WERI-Rb-1 (cell line): Measurements from ENCODE around the gene TYW1.
"Not testable (repeated sequence)": the region's sequence is repeated elsewhere in the genome, so short reads cannot be mapped to it uniquely, and the experiment has no call there.

ENCODE experiments used
- DNase-seq: peaks from one replicate; pipeline ENCODE4 v3.0.0-alpha.2; 2020
- H3K27ac ChIP-seq: fragments of 250-450 bp; sonication (Bioruptor Pico); 2 replicates; pipeline ENCODE4 v1.5.1; 2020; ENCODE audit warnings: mild to moderate bottlenecking, moderate library complexity
- H3K27me3 ChIP-seq: fragments of 250-450 bp; sonication (Bioruptor Pico); 2 replicates; pipeline ENCODE4 v1.5.1; 2021; ENCODE audit warnings: mild to moderate bottlenecking, low read depth, moderate library complexity; ENCODE audit not compliant: insufficient read depth, severe bottlenecking
- H3K36me3 ChIP-seq: fragments of 250-450 bp; sonication (Bioruptor Pico); 2 replicates; pipeline ENCODE4 v1.5.1; 2020; ENCODE audit warnings: mild to moderate bottlenecking, moderate library complexity
- H3K4me3 ChIP-seq: 2 replicates; pipeline ENCODE4 v1.5.1; 2011; ENCODE audit warnings: low read depth, mild to moderate bottlenecking, control low read depth, low read length
- H3K9me3 ChIP-seq: fragments of 250-450 bp; sonication (Bioruptor Pico); 2 replicates; pipeline ENCODE4 v1.5.1; 2021; ENCODE audit warnings: mild to moderate bottlenecking, moderate library complexity; ENCODE audit not compliant: severe bottlenecking
- TF ChIP-seq, protein P1 (sequence below): IDR thresholded peaks from 2 replicates; pipeline ENCODE4 v1.5.1; 2011; ENCODE audit warnings: low read depth, mild to moderate bottlenecking, control low read depth, inconsistent platforms, low read length

The TYW1 gene

DNA sequence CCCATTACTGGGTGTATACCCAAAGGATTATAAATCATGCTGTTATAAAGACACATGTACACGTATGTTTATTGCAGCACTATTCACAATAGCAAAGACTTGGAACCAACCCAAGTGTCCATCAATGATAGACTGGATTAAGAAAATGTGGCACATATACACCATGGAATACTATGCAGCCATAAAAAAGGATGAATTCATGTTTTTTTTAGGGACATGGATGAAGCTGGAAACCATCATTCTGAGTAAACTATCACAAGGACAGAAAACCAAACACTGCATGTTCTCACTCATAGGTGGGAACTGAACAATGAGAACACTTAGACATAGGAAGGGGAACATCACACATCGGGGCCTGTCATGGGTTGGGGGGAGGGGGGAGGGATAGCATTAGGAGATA lies 94.4 kb downstream of the TYW1 start:
- H3K9me3 ChIP-seq, H3K4me3 ChIP-seq, H3K27me3 ChIP-seq, H3K27ac ChIP-seq, H3K36me3 ChIP-seq, DNase-seq: not testable (repeated sequence)

DNA sequence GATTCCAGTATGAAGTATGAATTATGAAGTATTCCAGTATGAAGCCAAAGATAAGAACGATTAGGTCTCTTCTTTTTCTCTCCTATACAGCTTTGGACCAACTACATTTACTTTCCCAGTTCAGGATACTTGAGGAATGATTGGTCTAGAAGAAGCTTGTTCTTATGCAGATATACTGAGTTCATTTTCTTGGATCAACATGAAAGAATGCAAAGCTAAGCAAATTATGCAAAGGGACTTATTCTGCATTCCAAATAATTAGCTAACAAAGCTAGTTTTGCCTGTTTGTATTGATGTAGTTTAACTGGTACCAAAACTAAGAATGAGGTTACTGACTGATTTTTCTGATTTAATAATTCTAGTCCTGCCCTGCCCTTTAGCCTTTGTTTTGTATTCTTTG lies 101.4 kb downstream of the TYW1 start:
- not testable (repeated sequence) for H3K36me3 ChIP-seq, H3K27ac ChIP-seq, H3K9me3 ChIP-seq, DNase-seq, H3K27me3 ChIP-seq, H3K4me3 ChIP-seq

DNA sequence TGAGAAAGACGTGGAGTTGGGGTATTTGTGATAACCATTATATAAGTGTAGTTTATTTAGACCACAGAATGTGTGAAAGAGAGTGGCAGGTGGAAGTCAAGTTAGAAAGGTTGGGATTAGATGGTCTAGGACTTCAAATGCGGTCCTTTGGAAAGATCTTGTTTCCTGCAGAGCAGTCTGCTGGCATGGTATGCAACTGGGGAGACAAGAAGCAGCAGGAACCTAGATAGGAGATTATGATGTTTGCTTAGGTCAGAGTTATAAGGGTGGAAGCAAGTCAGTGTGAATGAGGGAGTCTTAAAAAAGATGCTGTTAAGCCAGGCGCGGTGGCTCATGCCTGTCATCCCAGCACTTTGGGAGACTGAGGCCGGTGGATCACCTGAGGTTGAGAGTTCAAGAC lies 102.8 kb downstream of the TYW1 start:
- not testable (repeated sequence) for H3K36me3 ChIP-seq, H3K4me3 ChIP-seq, H3K27ac ChIP-seq, DNase-seq, H3K27me3 ChIP-seq, H3K9me3 ChIP-seq

DNA sequence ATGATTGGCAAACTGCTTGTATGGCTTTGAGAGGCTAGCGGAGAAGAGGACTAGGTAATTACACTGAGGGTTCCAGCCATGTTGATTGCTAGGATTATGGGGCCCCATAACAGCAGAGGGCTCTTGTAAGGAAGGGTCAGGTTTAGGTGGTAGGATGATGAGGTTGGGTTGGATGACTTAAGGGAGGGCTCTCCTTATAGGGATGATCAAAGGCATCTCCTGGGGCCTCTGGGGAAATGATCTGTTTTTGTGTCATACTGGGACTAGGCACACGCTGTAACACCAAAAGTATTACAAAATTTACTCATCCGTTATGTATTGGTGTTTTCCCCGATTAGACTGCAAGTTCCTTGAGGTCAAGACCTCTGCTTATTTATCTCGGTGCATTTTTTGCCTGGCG lies 103.4 kb downstream of the TYW1 start:
- H3K27ac ChIP-seq, H3K9me3 ChIP-seq, H3K4me3 ChIP-seq, H3K36me3 ChIP-seq, H3K27me3 ChIP-seq, DNase-seq: not testable (repeated sequence)

DNA sequence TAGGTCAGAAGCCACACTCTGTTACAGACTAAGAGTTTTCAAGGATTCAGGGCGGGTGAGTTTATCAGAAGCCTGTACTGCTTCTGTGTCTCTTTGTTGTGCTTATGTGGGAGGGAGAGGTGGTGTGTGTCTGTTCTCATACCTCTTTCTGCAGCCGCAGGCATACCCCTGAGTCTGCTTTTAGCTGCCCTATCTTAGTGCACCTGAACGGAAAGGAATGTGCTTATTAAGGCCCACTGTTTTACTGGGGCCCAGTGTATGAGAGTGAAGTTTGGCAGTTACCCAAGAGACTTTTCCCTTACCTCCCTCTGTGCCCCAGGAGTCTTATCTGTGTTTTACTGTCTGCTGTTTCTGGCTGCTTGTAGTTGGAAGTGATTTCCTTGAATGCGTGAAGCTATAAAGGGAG lies 104.3 kb downstream of the TYW1 start:
- no peak for DNase-seq
- no peak overlapping the region for H3K4me3 ChIP-seq
- H3K9me3 ChIP-seq: no peaks in the 10 kb centered on the region
- no peaks in the 10 kb centered on the region for H3K27me3 ChIP-seq
- H3K27ac ChIP-seq: no peak overlapping the region
- TF ChIP-seq, protein P1, sequence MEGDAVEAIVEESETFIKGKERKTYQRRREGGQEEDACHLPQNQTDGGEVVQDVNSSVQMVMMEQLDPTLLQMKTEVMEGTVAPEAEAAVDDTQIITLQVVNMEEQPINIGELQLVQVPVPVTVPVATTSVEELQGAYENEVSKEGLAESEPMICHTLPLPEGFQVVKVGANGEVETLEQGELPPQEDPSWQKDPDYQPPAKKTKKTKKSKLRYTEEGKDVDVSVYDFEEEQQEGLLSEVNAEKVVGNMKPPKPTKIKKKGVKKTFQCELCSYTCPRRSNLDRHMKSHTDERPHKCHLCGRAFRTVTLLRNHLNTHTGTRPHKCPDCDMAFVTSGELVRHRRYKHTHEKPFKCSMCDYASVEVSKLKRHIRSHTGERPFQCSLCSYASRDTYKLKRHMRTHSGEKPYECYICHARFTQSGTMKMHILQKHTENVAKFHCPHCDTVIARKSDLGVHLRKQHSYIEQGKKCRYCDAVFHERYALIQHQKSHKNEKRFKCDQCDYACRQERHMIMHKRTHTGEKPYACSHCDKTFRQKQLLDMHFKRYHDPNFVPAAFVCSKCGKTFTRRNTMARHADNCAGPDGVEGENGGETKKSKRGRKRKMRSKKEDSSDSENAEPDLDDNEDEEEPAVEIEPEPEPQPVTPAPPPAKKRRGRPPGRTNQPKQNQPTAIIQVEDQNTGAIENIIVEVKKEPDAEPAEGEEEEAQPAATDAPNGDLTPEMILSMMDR: no peak
- H3K36me3 ChIP-seq: no peaks in the 10 kb centered on the region

DNA sequence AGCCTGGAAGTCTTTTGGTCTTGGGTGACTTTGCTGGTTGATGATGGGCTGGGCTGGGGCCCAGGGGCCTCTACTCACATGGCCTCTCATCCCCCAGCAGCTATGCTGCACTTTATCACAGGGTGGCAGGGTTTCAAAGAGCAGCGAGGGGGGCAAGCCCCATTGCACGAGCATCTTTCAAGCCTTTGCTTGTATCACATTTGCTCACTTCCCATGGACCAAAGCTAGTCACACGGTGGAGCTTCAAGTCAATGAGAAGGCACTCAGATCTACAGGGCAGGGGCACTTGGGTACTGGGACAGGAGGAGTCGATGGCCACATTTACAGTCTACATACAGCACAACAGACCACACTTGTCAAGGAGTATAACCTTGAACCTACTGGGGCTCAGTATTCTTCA lies 108.3 kb downstream of the TYW1 start:
- H3K27ac ChIP-seq: not testable (repeated sequence)

DNA sequence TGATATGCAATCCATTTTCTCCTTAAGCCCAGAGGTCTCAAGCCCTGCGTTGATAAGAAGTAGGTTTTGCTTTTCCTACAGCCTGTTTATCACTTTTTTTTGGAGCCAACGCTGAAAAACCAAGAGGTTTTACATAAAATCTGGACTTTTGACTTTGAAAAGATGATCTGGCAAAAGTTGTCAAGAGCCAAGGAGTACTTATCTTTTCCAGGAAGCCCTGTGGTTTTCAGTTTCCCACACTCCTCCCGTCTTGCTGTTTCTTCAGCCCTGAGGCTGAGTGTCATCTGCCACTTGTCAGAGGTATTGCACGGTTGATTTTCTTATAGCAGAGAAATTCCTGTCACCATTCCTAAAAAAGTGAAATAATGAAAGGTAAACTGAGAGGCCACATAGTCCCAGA lies 108.7 kb downstream of the TYW1 start:
- H3K27ac ChIP-seq: no peak overlapping the region
- DNase-seq: no peak
- H3K36me3 ChIP-seq: no peaks in the 10 kb centered on the region
- no peak overlapping the region for H3K4me3 ChIP-seq
- no peaks in the 10 kb centered on the region for H3K9me3 ChIP-seq
- no peaks in the 10 kb centered on the region for H3K27me3 ChIP-seq
- TF ChIP-seq, protein P1: no peak

More for the DNA sequence above, 108.3 kb downstream of the TYW1 start:
- not testable (repeated sequence) for DNase-seq, H3K9me3 ChIP-seq, H3K27me3 ChIP-seq, H3K36me3 ChIP-seq, H3K4me3 ChIP-seq

DNA sequence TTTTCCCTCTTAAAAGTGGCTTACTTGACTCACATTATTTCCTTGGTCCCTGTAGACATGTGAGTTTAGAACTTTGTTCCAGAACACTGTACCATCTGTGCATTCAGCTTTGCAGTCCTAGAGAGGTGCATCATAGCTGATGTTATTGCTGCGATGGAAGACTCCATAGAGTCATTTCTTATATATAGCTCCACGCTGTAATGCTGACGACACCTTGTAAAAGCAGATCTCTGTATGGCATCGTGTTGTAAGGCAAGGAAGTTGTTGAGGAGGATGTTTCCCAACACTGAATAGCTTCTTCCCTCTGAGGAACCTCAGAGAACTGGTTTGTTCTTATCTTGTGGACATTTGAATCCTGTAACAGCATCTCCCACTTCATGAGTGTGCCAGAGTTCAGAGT lies 109.6 kb downstream of the TYW1 start:
- H3K27ac ChIP-seq: not testable (repeated sequence)

DNA sequence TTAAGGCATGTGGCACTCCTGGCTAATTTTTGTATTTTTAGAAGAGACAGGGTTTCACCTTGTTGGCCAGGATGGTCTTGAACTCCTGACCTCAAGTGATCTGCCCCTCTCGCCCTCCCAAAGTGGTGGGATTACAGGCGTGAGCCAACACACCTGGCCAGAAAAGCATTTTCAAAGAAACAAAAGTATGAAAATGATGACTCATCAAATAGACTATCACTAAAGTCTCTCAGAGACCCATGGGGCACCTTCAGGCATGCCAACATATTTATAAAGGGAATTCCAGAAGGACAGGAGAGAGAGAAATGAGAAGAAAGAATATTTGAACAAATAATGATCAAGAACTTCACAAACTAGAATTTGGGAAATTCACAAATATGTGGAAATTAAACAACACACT lies 114.7 kb downstream of the TYW1 start:
- not testable (repeated sequence) for H3K36me3 ChIP-seq, DNase-seq, H3K4me3 ChIP-seq, H3K27ac ChIP-seq, H3K27me3 ChIP-seq, H3K9me3 ChIP-seq

More for the DNA sequence above, 109.6 kb downstream of the TYW1 start:
- H3K27me3 ChIP-seq, DNase-seq, H3K36me3 ChIP-seq, H3K4me3 ChIP-seq, H3K9me3 ChIP-seq: not testable (repeated sequence)

DNA sequence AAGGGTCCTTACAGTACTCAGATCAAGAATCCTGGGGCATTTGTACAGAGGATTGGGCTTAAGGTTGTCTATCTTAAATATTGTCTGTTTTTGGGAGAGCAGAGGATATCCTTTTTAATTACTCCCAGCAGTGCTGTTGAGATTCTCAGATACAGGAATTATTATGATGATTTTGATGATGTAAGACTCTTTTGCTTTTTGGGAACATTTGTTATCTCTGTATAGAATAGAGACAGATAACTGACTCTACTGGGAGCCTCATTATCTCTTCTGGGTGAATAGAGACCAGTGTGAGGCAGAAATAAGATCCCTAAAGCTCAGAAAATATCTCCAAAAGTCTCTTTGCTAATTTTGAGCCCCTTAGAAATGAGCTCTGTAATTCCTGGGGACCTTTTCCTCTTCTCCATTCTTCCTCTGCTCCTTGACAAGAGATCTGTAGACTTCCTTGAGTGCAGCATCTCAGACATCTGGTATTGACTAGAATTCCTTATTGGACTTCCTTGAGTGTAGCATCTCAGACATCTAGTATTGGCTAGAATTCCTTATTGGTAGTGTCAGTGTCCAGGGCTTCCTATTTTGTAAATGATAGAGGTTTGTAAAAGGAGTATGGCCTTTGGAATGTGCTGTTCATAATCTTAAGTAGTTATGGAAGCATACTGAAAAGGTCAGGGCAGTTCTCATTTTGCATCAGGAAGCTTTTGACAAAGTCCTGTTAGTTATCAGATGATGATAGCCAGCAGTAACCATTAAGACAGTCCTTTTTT lies 118.0 kb downstream of the TYW1 start:
- H3K9me3 ChIP-seq, H3K27ac ChIP-seq, H3K4me3 ChIP-seq, DNase-seq, H3K27me3 ChIP-seq, H3K36me3 ChIP-seq: not testable (repeated sequence)

DNA sequence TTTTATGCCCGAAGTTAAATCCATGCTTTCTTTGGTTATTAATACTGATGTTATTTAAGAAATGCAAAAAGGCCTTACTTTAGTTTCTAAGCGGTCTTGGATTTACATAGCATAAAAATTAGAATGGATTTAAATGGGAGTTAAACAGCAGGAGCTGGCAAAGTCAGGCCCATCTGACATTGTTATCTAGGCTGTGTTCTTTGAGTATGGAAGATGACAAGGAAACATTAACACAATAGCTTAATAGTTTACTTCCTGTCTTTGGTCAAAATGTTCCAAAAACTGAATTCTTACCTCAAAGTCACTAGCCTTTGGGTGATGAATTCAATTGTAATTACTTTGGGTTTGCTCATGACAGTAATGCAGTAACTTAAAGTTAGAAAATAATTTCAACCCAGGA lies 123.9 kb downstream of the TYW1 start:
- H3K4me3 ChIP-seq, H3K9me3 ChIP-seq, H3K36me3 ChIP-seq, H3K27me3 ChIP-seq, H3K27ac ChIP-seq, DNase-seq: not testable (repeated sequence)

DNA sequence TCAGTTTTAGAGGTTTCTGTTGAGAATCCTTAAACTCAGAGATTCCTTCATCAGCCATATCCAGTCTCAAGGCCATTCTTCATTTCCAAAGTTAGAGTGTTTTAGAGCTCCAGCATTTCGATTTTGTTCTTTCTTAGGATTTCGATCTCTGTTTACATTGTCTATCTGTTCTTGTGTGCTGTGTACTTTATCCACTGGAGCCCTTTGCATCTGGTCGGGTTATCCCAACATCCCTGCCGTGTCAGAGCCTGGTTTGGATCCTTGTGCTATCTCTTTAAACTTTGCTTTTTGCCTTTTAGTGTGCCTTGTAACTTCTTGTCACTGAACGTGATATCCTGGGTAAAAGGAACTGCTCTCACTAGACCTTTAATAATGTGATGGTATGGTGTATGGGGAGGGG lies 131.6 kb downstream of the TYW1 start:
- not testable (repeated sequence) for DNase-seq, H3K36me3 ChIP-seq, H3K4me3 ChIP-seq, H3K9me3 ChIP-seq, H3K27me3 ChIP-seq, H3K27ac ChIP-seq

DNA sequence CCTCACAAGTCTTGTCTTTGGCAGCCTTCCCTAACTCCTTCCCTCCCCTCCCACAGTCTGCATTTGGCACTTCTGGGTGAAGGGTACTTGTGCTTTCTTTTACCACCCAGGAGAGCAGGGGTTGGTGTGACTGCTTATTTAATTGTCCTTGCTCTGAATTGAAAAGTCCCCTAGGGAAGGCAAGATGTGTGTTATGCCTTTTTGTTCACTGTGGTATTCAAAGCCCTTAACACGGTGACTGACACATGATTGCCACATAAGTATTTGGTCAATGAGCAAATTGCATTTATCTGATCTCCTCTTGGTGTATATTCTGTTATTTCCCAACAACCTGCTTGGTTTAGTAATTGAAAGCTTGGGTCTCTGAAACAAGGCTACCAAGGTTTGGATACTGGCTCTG lies 134.1 kb downstream of the TYW1 start:
- not testable (repeated sequence) for DNase-seq

More for the DNA sequence above, 134.1 kb downstream of the TYW1 start:
- not testable (repeated sequence) for H3K4me3 ChIP-seq, H3K9me3 ChIP-seq, H3K36me3 ChIP-seq, H3K27ac ChIP-seq, H3K27me3 ChIP-seq
